Measurements from ENCODE around the gene GRK5. TPM values are rescaled to one million over a fixed set of nuclear protein-coding genes. Genes with fewer than 3 reads are reported as not detected.

Gene GRK5
- total RNA-seq, 6 experiments from 2014 or later, result 5.9 to 11.5 (median 7.9) TPM

DNA sequence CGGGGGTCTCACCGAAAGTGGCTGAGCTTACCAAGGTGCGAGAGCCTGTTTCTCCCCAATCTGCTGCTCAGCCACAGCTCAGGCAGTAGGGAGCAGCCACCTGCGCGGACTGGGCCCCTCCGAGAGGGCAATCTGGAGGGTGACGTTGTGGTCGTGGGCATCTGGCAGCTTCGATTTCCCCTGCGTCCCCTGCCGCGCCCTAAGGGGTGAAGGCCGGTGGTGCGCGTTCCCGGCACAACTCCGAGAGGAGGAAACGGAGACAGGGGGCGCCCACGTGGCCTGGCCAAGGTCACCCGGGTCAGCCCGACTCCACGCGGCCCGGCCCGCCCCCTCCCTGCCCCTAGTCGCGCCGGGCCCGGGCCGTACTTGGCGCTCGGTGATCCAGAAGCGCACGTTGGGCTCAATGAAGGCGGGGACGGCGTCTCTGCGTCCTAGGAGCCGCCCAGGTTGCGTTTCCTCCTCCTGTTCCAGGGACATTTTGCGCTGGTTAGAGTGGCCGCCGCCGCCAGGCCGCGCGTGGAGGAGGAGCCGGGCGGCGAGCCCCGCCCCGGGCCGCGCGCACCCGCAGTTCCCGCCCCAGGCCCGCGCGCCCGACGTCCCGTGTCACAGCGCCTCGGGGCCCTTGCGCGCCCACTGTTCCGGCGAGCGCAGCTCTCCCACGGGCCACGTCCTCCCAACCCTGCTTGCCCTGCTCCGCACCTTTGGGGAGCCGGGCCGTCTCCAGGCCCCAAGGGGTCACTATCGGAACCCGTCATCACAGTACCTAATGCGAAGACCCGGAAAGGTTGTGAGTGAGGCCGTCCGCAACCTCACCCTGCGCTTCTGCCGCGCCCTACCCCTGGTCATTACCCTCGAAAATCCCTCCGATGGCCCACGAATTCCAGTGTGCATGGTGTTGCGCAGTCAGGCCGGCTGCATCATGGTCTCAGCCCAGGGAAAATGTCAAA is 41.9 kb upstream of the GRK5 start, which contains the start of gene SFXN4:
Gene SFXN4, minus strand, starts transcription at position 544 of the 947 bp plus-strand sequence. Its CDS starts 67 bp downstream, at position 477.
- WGBS (ENCODE audit: insufficient coverage, low coverage, low lambda C conversion rate, missing lambda C conversion rate), result under 1% methylated on average over 25 of the region's 90 CpGs
- Histone ChIP-seq H3K4me1 (peaks cover 0 to 26% (median 3%) of the 10 kb centered on the region in 4 donors), H3K36me3 (peaks cover 0 to 30% (median 9%) of the 10 kb centered on the region in 4 donors), H3K9me3 (no peaks in the 10 kb centered on the region), H3K27me3 (no peaks in the 10 kb centered on the region), H3K4me3 (peak within 1 kb of the TSS; percentile 74 to 87 (median 80)), H3K27ac (peak within 1 kb of the TSS; percentile 85 to 87 (median 87))
- DNase-seq (peak; percentile 88 to 92 (median 90)), ATAC-seq (peak; percentile 92 to 97 (median 94))
- TF ChIP-seq, protein P1, sequence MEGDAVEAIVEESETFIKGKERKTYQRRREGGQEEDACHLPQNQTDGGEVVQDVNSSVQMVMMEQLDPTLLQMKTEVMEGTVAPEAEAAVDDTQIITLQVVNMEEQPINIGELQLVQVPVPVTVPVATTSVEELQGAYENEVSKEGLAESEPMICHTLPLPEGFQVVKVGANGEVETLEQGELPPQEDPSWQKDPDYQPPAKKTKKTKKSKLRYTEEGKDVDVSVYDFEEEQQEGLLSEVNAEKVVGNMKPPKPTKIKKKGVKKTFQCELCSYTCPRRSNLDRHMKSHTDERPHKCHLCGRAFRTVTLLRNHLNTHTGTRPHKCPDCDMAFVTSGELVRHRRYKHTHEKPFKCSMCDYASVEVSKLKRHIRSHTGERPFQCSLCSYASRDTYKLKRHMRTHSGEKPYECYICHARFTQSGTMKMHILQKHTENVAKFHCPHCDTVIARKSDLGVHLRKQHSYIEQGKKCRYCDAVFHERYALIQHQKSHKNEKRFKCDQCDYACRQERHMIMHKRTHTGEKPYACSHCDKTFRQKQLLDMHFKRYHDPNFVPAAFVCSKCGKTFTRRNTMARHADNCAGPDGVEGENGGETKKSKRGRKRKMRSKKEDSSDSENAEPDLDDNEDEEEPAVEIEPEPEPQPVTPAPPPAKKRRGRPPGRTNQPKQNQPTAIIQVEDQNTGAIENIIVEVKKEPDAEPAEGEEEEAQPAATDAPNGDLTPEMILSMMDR (IDR thresholded peaks at IDR 0.05), result peak in 2 of 4 donors; percentile 0 to 7
- TF ChIP-seq POLR2A (IDR thresholded peaks at IDR 0.05), result peak; percentile 76
- intact Hi-C loops (cut with DNase I), result no loop called here

DNA sequence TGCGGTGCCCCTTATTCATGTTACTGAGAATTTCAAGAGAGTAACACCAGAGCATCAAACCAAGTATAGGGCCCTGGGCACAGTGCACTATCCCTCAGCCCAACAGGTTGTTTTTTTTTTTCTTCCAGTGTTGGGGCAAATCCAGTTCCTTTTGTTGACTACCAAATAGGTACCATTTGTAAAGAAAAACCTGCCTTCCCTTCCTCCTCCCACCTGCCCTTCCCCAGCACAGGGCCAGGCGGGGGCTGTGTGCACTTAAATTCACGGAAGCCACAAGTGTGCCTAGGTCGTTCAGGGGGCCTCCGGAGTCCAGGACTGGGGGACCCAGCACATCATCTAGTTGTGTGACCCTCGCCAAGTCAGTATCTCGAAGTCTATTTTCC is 41.3 kb upstream of the GRK5 start:
- Histone ChIP-seq H3K4me3 (peak overlapping the region; percentile 74 to 87 (median 80)), H3K4me1 (peaks cover 0 to 26% (median 3%) of the 10 kb centered on the region in 4 donors), H3K27me3 (no peaks in the 10 kb centered on the region), H3K27ac (peak overlapping the region; percentile 85 to 87 (median 87)), H3K36me3 (peaks cover 0 to 26% (median 10%) of the 10 kb centered on the region in 4 donors), H3K9me3 (no peaks in the 10 kb centered on the region)
- intact Hi-C loops (cut with DNase I), result no loop called here
- WGBS (ENCODE audit: insufficient coverage, low coverage, low lambda C conversion rate, missing lambda C conversion rate), result 80% methylated on average over 2 of the region's 7 CpGs
- no peak for DNase-seq
- TF ChIP-seq, protein P1 (IDR thresholded peaks at IDR 0.05), result no peak
- TF ChIP-seq POLR2A (IDR thresholded peaks at IDR 0.05), result no peak
- no peak for ATAC-seq

DNA sequence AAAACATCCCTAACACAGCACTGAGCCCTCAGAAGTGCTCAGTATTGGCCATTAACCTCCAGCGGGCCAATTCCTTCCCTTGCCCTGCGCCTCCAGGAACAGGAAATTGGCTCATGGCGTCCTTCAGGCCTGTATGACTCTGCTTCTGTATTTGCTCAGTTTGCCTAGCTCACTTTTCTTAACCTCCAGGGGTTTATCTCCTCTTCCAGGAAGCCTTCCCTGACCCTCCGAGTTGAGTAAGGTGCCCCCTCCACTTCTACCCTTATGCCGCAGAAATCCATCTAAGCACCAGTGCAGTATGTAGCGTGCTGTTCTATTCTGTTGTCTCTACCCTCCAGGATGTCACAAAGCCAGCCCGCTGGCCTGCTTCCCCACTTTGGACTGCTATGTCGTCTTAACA is 40.8 kb upstream of the GRK5 start:
- peak overlapping the region in 1 of 3 donors; percentile 87 for H3K27ac ChIP-seq
- WGBS (ENCODE audit: insufficient coverage, low coverage, low lambda C conversion rate, missing lambda C conversion rate), result 37% methylated on average over 3 of the region's 8 CpGs
- no peaks in the 10 kb centered on the region for H3K27me3 ChIP-seq
- no peak for TF ChIP-seq POLR2A (IDR thresholded peaks at IDR 0.05)
- TF ChIP-seq, protein P1 (IDR thresholded peaks at IDR 0.05), result no peak
- intact Hi-C loops (cut with DNase I), result no loop called here
- DNase-seq (no peak), ATAC-seq (no peak)
- no peak overlapping the region for H3K4me3 ChIP-seq
- H3K9me3 ChIP-seq, result no peaks in the 10 kb centered on the region
- peaks cover 0 to 26% (median 3%) of the 10 kb centered on the region in 4 donors for H3K4me1 ChIP-seq
- peaks cover 0 to 31% (median 11%) of the 10 kb centered on the region in 4 donors for H3K36me3 ChIP-seq

DNA sequence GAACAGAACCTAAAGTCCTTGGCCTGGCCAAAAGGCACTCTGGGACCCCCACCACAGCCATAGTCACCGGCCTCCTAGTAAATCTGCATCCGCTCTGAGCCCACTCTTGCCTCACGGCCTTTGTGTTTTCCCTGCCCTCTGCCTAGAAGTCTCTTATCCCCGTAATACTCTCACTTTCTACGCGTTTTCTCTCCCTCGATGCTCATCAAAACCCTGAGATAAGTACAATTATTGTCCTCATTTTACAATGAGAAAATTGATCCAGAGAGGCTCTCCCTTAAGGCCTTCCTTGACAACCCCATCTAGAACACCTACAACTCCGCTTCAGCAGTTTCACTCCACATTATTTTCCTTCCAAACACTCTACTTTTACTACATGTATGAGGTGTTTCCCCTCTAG is 40.3 kb upstream of the GRK5 start:
- no peak overlapping the region for H3K27ac ChIP-seq
- H3K36me3 ChIP-seq, result peaks cover 0 to 36% (median 15%) of the 10 kb centered on the region in 4 donors
- intact Hi-C loops (cut with DNase I), result no loop called here
- TF ChIP-seq, protein P1 (IDR thresholded peaks at IDR 0.05), result no peak
- TF ChIP-seq POLR2A (IDR thresholded peaks at IDR 0.05), result no peak
- no peak overlapping the region for H3K4me3 ChIP-seq
- peaks cover 0 to 24% (median 3%) of the 10 kb centered on the region in 4 donors for H3K4me1 ChIP-seq
- WGBS (ENCODE audit: insufficient coverage, low coverage, low lambda C conversion rate, missing lambda C conversion rate), result 81% methylated on average over 8 of the region's 8 CpGs
- ATAC-seq (no peak), DNase-seq (no peak)
- H3K9me3 ChIP-seq, result no peaks in the 10 kb centered on the region
- no peaks in the 10 kb centered on the region for H3K27me3 ChIP-seq

All from right lobe of liver (tissue), 6 donors.